Fibroblast of the aortic adventitia (primary cell): ENCODE measurements around the gene MXRA8. TPM values are rescaled to one million over a fixed set of nuclear protein-coding genes. Genes with fewer than 3 reads are reported as not detected.

Experiments
- DNase-seq: peaks from one replicate; pipeline ENCODE4 v3.0.0-alpha.2; 2010; ENCODE audit warnings: low read depth
- H3K4me3 ChIP-seq: 2 replicates; pipeline ENCODE4 v1.5.1; 2011; ENCODE audit warnings: low read depth, mild to moderate bottlenecking, control low read depth, low read length, moderate library complexity
- total RNA-seq: library from RNA; depleted of rRNA; stranded (reverse); fragments of >200 nt; gene quantifications from 2 replicates; pipeline ENCODE4 v1.2.3, GENCODE V29; 2012; ENCODE audit warnings: low replicate concordance
- TF ChIP-seq, protein P1 (sequence below): IDR thresholded peaks from 2 replicates; pipeline ENCODE4 v1.5.1; 2011; ENCODE audit warnings: mild to moderate bottlenecking, low read length, control low read depth, inconsistent platforms; ENCODE audit not compliant: insufficient read depth

Gene MXRA8
- total RNA-seq, 1 donor: 367 TPM

DNA sequence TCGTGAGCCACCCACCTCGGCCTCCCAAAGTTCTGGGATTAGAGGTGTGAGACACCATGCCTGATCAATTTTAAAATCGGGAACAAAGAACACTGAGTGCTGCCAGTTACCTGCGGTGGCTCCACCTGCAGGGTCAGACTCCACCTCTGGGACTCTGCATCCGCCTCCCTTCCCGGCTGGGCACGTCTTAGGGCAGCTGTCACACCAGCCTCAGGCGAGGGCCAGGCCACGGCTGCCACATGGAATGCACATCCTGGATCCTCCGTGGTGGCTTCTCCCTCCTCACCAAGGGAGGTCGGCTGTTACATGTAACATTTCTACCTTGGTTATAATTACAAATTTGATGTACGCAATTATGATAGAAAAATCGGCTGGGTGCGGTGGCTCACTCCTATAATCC, 5.9 kb upstream of the MXRA8 start:
- H3K4me3 ChIP-seq: no peak overlapping the region
- no peak for DNase-seq
- TF ChIP-seq, protein P1, sequence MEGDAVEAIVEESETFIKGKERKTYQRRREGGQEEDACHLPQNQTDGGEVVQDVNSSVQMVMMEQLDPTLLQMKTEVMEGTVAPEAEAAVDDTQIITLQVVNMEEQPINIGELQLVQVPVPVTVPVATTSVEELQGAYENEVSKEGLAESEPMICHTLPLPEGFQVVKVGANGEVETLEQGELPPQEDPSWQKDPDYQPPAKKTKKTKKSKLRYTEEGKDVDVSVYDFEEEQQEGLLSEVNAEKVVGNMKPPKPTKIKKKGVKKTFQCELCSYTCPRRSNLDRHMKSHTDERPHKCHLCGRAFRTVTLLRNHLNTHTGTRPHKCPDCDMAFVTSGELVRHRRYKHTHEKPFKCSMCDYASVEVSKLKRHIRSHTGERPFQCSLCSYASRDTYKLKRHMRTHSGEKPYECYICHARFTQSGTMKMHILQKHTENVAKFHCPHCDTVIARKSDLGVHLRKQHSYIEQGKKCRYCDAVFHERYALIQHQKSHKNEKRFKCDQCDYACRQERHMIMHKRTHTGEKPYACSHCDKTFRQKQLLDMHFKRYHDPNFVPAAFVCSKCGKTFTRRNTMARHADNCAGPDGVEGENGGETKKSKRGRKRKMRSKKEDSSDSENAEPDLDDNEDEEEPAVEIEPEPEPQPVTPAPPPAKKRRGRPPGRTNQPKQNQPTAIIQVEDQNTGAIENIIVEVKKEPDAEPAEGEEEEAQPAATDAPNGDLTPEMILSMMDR: no peak

DNA sequence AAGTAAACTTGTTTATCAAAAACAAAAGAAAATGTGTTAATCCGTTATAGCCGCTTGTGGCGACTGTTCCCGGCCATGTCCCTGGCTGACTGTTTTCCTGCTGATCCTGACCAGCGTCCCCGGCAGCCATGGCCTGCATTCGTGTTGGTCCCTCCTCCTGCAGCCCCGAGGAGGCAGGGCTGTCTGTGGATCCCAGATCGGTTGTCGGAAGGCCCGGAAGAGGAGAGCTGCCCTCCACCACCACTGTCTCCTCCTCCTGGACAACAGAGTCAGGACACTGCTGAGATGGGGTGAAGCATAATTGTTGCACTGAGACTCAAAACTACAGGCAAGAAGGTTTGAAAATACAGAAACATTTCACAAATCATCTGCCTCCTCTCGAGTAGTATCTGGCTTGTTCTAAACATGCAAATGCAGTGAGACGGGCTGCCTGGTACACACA, 3.6 kb upstream of the MXRA8 start:
- TF ChIP-seq, protein P1: peak; percentile 37
- H3K4me3 ChIP-seq: peak overlapping the region; percentile 25
- peak; percentile 86 for DNase-seq

DNA sequence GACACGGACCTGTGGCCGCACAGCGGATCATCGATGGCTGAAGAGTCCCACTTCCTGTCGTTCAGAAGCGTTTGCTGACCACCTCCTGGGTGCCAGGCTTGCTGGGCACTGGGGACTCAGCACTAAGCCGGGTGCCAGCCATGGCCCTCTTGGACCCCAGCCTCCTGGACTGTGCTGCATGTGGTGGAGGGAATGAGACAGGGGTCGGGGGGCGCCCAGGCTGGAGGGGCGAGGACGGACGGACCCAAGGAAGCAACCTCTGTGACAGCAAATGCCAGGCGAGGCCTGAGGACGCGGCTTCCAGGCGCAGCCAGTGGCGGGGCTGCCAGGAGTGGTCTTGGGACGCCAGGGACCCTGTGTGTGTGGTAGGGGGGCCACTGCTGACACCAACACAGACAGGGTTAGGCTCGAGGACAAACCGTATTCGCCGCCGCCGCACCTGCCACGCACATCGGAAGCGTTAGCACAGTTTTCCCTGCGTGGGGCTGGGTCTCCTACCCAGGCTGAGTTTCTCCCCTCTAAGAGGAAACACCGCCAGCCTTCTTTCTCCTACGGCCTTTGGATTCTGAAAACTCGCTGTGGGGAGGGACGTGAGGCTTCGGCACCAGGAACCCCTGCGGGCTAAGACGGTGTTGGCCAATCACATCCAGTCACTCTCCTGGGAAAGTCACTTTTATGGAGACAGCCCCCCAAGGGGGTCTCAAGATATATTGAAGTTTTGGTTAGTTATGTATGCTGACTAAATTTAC, 3.1 kb upstream of the MXRA8 start:
- no peak for DNase-seq
- peak overlapping the region; percentile 25 for H3K4me3 ChIP-seq
- TF ChIP-seq, protein P1: no peak

DNA sequence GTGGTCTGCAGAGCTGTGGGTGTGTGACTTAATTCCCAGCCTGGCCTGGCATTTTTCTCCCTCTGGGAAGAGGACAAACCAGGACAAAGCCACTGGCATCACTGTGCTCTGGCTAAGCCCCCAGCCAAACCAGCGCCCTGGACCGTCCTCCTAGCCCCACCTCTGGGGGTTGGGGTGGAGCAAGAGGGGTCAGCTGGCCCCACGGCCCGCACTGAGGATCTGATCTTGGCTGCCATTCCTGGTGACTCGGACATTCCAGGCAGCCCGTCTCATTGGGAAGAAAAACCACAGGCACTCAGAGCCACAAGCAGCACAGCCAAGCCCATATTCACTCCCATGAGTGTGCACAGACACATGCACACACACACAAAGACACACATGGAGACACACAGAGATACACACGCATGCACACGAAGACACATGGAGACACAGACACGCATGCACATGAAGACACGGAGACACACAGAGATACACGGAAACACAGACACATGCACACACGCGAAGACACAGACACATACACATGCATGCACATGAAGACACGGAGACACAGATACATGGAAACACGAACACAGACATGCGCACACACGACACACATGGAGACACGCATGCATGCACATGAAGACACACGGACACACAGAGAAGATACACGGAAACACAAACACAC, 2.3 kb upstream of the MXRA8 start:
- TF ChIP-seq, protein P1: no peak
- peak; percentile 94 for DNase-seq
- peak overlapping the region; percentile 1 for H3K4me3 ChIP-seq

DNA sequence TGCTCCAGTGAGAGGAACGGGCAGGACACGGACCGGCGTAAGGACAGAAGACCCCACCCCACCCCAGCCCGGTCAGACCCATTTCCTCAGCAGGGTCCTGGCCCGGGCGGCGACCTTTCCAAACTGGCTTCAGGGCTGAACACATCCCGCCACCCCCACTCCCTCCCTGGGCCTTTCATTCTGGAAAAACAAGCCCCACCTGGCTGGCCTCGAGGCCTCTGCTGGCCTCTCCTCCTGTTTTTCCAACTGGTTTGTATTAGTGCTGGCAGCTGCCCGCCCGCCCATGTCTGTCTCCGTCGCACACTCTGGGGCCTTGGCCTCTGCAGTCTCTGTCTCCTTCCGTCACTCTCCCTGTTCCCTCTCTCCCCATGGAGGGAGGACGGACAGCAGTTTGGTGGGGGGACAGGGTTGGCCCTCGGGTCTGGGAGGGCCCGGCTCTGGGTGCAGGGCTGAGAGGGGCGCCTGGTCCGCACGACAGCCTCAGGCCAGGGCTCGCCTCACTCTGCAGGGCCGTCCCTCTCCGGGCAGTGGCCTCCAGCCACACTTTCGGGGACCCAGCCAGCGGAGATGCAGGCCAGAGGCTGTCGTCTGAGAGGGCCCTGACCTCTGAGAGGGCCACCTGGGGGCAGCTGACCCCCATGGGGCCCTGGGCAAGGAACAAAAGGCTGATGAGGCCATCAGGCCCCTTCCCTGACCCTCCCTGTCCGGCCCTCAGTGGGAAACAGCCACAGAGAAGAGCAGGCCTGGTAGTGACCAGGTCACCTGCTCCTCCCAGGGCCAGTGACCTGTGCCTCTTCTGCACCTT, 1.5 kb upstream of the MXRA8 start:
- DNase-seq: peak; percentile 87
- peak overlapping the region; percentile 50 for H3K4me3 ChIP-seq
- TF ChIP-seq, protein P1: no peak

DNA sequence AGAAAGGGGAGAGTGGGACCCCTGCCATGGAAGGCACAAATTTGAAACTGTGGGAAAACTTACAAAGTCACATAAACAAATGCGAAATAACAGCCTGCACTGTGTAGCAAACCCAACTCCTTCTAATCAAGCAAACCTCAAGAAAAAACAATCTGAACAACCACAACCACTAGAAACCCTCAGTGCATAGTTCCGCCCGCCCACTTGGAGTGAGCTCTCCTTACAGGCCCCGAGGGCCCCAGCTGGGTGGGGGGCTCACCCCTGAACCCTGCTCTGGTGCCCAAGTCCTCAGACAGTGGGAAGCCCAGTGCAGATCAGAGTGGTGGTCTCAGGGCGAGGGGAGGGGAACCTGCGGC, 931 bp upstream of the MXRA8 start:
- H3K4me3 ChIP-seq: peak overlapping the region; percentile 88
- DNase-seq: peak; percentile 84
- TF ChIP-seq, protein P1: no peak
